HT-29 (cell line): Measurements from ENCODE around the gene MCL1. TPM values are rescaled to one million over a fixed set of nuclear protein-coding genes. Genes with fewer than 3 reads are reported as not detected.

Experiments
- DNase-seq: peaks from one replicate; pipeline ENCODE4 v3.0.0-alpha.2; 2015; ENCODE audit warnings: low spot score
- total RNA-seq: library from RNA; depleted of rRNA; stranded (reverse); fragments of >200 nt; shearing (Covaris generic); gene quantifications from 2 replicates; pipeline ENCODE4 v1.2.3, GENCODE V29; 2014

The MCL1 gene
- total RNA-seq, 1 experiment from 2014 or later = 338 TPM

DNA sequence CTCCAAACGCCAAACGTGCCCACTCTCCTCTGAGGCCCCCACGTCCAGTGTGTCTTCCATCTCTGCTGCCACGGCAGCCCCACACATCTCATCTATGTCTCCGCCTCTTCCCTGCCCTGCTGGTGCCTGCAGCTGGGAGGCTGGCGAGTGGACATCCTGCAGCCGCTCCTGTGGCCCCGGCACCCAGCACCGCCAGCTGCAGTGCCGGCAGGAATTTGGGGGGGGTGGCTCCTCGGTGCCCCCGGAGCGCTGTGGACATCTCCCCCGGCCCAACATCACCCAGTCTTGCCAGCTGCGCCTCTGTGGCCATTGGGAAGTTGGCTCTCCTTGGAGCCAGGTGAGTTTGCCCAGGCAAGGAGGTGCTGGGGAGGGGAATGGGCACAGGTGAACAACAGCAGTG, 21.6 kb downstream of the MCL1 start:
- DNase-seq = no peak

DNA sequence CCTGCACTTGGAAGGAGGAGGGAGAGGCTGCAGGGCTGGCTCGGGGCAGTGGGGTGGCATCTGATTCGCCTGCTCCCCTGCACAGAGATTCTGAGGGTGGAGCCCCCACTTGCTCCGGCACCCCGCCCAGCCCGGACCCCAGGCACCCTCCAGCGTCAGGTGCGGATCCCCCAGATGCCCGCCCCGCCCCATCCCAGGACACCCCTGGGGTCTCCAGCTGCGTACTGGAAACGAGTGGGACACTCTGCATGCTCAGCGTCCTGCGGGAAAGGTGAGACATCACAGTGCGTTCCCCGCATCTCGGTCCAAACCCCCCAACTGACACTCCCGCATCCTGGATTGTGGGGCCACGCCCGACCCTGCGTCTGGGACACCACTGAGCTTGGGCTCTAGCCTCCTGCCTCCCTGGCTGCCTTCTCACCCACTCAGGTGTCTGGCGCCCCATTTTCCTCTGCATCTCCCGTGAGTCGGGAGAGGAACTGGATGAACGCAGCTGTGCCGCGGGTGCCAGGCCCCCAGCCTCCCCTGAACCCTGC, 22.3 kb downstream of the MCL1 start:
- no peak for DNase-seq

DNA sequence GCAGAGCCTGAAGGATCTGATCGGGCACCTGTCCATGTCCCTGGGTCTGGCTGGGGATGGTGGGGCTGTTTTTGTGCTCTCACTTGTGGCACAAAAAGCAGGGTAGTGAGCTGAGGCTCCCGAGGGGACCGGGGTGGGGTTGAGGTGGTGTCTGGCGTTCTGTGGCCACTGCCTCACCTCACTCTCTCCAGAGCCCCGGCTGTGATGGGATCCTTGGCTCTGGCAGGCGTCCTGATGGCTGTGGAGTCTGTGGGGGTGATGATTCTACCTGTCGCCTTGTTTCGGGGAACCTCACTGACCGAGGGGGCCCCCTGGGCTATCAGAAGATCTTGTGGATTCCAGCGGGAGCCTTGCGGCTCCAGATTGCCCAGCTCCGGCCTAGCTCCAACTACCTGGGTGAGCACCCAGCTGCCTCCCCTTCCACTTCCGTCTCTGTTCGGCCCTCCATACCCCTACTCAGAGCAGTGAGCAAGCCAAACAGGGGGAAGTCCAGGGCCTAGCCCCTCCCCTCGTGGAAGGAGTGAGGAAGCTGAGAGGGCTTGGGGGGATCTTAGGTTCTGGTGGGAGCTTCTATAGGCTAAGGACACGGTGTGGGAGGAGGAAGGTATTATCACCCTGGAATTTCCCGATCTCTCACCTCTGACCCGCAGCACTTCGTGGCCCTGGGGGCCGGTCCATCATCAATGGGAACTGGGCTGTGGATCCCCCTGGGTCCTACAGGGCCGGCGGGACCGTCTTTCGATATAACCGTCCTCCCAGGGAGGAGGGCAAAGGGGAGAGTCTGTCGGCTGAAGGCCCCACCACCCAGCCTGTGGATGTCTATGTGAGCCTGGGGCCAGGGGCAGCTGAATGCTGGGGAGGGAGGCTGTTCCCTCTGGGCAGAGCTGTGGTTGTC, 23.2 kb downstream of the MCL1 start:
- no peak for DNase-seq

DNA sequence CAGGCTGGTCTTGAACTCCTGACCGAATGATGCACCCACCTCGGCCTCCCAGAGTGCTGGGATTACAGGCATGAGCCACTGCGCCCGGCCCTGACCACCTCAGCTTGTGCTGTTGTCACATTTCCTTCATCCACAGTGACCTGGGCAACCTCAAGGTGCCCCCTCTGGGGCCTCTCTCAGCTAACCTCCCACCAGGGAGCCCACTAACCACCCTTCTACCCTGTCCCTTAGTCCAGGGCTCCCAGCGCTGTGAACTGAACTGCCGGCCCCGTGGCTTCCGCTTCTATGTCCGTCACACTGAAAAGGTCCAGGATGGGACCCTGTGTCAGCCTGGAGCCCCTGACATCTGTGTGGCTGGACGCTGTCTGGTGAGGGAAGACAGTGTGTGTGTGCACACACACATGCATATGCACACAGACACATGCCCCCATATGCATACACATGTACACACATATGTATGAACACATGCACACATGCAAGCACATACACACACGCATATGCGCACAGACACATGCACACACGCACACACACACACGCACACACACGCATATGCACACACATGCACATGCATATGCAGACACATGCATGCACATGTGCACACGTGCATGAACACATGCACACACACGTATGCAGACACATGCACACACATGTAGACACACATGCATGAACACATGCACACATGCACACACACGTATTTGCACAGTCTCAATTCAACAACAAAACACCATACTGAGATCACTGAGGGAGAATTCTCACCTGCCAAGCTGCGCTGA, 24.0 kb downstream of the MCL1 start:
- DNase-seq = no peak

DNA sequence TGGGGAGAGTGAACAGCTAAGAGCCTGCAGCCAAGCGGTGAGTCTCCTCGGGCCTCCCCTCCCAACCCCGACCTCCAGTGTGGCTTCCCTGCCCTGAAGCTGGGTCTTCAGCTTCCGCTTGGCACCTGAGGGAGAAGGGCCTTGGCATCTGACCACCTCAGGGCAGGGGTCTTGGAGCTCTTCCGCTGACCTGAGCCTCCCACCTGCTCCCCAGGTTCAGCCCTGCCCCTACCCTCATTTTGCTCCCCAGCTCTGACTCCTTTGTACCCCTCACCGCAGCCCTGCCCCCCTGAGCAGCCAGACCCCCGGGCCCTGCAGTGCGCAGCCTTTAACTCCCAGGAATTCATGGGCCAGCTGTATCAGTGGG, 25.3 kb downstream of the MCL1 start:
- DNase-seq = no peak

DNA sequence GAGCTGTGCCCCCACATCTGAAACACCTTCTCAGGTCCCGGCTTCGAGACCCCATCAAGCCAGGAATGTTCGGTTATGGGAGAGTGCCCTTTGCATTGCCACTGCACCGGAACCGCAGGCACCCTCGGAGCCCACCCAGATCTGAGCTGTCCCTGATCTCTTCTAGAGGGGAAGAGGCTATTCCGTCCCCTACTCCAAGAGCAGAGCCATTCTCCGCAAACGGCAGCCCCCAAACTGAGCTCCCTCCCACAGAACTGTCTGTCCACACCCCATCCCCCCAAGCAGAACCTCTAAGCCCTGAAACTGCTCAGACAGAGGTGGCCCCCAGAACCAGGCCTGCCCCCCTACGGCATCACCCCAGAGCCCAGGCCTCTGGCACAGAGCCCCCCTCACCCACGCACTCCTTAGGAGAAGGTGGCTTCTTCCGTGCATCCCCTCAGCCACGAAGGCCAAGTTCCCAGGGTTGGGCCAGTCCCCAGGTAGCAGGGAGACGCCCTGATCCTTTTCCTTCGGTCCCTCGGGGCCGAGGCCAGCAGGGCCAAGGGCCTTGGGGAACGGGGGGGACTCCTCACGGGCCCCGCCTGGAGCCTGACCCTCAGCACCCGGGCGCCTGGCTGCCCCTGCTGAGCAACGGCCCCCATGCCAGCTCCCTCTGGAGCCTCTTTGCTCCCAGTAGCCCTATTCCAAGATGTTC, 25.9 kb downstream of the MCL1 start:
- no peak for DNase-seq

DNA sequence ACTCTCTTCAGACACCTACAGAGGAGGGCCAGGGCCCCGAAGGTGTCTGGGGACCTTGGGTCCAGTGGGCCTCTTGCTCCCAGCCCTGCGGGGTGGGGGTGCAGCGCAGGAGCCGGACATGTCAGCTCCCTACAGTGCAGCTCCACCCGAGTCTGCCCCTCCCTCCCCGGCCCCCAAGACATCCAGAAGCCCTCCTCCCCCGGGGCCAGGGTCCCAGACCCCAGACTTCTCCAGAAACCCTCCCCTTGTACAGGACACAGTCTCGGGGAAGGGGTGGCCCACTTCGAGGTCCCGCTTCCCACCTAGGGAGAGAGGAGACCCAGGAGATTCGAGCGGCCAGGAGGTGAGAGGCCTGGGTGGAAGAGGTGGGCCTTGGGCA, 26.5 kb downstream of the MCL1 start:
- no peak for DNase-seq

DNA sequence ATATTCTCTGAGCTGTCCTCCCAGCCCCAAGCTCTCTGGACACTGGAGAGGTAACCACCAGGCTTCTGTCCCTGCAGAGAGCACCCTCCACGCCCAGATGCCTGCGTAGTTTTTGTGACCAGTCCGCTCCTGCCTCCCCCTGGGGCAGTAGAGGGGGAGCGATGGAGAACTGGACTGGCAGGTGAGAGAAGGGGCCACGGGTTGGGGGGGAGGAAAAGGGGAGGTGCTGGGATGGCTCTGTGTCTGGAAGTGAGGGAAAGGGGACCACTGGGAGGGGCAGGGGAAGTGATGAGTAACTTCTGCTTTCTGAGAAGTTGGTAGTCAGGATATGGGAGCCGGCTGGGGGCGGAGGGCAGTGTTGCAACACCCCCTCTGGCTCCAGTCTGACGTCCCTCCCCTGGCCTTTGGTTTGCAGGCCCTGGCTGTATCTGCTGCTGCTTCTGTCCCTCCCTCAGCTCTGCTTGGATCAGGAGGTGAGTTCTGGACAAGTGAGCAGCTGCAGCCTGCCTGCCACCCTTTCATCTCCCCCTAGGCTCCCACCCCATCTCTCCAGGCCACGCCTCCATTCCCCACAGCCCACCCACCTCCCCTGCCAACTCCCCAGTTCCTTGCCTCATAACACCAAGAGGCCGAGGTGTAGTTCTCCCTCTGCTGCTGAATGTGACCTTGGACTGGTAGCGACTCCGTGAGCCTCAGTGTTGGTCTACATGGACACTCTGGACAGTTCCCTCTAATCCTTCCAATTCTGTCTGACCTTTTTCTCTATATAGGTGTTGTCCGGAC, 27.1 kb downstream of the MCL1 start:
- DNase-seq = no peak

DNA sequence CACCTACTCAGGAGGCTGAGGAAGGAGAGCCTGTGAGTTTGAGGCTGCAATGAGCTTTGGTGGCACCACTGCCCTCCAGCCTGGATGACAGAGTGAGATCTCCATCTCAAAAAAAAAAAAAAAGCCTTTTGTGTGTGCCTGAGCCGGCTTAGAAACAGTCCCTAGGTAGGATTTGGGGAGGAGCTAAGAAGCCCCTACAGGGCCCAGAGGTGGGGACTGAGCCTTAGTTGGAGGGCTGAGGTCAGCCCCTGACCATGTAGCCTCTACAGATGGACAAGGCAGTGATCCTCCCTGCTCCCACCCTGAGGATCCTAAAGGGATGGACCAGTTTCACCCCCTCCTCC, 27.7 kb downstream of the MCL1 start:
- DNase-seq = no peak

DNA sequence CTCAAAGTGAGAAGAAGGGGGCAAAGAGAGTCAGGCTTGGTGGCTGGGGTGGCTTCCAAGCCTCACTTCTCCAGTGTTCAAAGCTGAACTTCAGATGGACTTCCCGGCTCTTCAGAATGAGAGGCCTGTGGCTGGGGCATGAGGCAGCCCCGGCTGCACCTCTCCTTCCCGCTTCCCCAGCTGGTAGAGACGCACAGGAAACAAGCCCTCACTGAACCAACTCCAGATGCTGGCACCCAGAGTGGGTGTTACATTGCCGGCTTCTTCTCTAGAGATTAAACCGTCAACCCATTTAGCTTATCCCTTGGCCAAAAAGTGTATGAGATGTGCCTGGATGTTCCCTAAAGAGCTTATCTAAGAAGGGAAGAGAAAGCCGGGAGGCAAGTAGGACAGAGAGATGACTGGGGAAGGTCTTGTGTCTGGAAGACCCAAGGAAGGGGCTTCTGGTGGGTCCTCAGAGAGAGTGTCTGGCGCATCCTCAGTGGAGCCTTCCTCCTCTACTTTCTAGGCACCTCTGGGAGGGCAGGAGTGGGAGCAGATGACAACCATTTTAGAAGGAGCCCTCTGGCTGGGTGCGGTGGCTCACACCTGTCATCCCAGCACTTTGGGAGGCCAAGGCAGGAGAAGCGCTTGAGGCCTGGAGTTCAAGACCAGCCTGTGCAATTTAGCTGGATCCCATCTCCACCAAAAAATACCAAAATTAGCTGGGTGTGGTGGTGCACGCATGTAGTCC, 28.2 kb downstream of the MCL1 start:
- DNase-seq = peak; percentile 7

DNA sequence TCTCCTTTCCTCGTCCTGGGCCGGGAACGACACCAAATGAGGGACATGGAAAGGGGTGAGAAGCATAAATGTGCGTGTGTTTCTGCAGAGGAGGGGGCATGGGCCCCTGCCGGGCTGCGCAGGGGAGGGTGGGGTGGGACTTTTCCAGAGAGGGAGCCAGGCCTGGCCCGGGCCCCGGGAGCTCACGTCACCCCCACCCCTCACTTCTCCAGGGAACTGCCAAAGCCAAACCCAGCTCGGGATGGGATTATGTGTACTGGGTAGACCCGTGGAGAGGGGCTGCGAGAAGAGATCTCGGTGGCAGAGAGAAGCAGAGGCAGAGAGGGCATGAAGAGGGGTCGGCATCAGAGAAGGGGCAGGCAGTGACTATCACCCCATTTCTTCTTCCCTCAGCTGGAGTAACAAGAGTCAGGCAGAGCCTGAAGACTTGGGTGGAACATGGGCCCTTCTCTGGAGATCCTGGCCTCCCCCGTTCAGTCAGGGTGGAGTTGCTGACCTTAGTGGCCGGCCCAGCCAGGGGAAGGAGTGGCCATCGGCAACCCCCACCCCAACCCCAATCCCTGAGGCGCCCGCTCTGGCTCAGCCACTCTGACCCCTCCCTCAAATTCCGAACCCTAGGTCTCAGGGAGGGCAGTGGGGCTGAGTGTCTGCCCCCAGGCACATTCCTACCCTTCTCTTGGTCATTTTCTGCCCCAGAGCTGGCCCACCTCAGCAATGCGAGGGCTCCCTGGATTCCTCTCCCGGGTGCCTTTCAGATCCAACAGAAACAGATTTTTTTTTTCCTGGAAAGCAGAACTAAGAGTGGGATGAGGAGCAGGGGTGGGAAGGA, 29.0 kb downstream of the MCL1 start:
- no peak for DNase-seq

DNA sequence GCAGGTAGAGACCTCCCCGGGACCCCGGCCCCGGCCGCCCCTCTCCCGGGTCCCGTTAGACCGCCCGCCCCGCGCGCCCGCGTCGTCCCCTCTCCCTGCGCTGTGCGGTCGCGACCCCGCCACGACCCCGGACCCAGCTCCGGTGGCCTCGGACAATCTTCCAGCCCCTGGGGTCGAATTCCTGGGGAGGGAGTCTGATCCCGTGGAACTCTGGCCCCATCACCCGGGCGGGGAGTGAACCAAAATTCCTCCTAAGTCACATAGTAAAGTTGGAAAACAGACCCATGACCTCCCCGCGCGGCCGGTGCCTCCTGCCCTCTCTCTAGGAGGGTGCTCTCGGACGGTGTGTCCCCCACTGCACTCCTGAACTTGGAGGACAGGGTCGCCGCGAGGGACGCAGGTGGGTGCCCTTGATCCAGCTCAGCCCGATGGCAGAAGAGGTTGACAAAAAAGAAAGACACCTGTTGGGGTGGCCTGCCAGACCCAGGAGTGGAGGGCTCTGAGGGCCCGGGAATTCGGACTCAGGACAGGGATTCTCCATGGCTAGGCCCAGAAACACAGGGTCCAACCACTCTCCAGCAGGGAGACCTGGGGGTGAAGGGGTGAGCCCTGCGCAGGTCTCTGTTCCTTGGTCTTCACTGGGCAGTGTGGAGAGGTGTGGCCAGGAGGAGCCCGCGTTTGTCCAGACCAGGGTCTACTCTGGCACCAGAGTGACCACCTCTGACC, 29.8 kb downstream of the MCL1 start:
- no peak for DNase-seq

DNA sequence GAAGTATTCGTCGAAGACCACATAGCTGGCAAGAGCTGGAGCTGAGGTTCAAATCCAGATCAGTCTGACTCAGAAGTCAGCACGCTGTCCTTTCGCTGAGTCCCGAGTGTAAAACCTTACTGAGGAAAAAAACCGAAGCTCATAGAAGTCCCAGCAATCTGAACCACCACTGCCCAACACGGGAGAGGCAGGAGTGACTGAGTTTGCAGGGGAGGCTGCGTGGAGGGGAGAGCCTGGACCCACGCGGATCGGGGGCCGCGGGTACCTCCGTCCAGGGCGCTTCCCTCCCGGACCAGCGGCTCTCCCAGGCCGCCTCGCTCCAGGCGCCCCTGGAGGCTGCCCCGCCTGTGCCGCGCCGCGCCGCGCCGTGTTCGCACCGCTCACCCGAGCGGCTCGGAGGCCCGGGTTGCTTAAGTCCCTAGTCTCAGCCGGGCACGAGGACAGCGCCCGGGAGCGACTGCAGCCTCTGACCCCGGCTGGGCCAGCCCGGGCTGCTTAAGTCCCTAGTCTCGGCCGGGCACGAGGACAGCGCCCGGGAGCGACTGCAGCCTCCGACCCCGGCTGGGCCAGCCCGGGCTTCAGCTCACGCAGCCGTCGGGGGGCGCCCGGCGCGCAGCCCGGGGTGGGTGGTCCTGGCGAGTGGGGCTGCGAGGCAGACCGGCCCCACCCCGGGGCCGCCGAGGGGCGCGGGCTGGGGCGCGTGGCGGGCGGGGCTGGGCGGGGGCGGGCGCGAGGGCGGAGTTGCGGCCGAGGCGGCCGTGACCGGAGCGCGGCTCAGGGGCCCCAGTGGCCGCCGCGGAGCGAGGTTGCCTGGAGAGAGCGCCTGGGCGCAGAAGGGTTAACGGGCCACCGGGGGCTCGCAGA, 30.5 kb downstream of the MCL1 start, which contains the start of gene ADAMTSL4:
ADAMTSL4 (plus strand) TSS at position 777 of the 864 bp plus-strand sequence. CDS start 2,881 bp downstream, outside the sequence.
- DNase-seq = peak; percentile 63

DNA sequence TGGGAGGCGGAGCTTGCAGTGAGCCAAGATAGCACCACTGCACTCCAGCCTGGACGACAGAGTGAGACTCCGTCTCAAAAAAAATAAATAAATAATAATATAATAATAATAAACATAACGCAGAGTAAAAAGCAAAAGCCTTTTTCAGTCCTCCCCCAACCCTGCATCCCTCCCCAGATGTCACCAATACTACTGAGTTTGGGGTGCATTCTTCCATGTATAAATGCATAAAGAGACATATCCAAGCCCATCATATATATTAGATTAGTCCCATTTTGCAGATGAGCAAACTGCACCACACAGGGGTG, 31.1 kb downstream of the MCL1 start:
- no peak for DNase-seq

DNA sequence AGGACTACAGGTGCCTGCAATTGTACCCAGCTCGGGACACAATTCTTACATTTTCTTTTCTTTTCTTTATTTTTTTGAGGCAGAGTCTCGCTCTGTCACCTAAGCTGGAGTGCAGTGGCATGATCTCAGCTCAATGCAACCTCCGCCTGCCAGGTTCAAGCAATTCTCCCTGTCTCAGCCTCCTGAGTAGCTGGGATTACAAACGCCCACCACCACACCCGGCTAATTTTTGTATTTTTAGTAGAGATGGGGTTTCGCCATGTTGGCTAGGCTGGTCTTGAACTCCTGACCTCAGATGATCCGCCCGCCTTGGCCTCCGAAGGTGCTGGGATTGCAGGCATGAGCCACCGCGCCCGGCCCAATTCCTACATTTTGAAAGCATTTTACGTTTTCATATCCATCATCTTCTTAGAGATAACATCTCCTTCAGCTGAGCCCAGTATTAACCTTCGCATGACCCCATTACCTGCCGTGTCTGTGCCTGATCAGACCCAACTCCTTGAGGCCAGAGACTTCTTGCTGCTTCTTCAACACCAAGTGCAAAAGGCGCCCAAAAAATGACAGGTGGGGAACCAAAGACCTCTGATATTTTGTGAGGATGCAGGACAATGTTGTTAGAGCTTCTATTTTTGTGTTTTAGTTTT, 33.0 kb downstream of the MCL1 start:
- DNase-seq = no peak

DNA sequence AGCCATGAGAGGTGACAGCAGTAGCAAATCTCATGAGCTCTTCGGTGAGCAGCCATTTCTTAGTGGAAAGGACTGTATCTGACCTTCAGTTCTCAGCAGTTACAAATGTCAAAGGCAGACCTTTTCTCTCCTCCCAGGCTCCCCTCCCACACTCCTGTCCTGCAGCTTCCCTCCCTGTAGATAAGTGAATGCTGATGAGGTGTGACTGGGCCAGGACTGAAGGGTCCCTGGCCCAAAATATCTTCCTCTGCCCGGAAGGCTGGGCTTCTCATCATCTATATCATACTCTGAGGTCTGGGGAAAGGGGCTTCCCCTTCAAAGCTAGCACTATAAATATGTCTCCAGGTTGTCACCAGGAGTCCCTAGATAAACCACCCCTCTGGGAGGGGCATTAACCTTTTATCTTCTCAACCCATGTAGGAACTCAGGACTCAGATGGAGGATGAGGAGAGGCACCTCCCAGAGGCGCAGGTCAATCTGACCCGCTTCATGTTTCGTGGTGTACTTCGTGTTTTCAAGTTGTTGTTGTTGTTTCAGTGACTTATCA, 33.9 kb downstream of the MCL1 start:
- no peak for DNase-seq

DNA sequence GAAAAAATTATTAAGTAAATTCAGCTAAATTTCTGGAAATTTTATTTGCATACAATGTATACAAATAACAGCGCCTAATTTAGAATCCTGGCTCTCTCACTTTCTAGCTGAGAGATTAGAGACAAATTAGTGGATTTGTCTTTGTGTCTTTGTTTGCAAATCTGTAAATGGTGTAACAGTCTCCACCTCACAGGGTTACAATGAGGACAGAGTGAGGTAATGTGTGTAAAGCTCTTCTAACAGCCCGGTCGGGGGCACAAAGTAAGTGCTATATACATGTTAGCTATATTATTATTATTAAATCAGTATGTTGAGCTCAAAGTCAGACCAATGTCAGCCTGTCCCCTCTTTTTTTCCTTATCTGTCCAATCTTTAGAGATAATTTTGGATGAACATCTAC, 35.2 kb downstream of the MCL1 start:
- no peak for DNase-seq
